ENCODE results near the gene AEBP2. TPM values are rescaled to one million over a fixed set of nuclear protein-coding genes. Genes with fewer than 3 reads are reported as not detected.

The AEBP2 gene
- total and polyA plus RNA-seq, 4 donors, result 24.8 to 89.0 (median 49.8) TPM

GRCh38 chr12:19539836-19540235, 100.5 kb downstream of the AEBP2 start:
- ATAC-seq (ENCODE audit: low FRiP score), result no peak
- no peak for DNase-seq
- no peak overlapping the region for H3K27ac ChIP-seq (ENCODE audit: low read depth in 1 of 2, low read length in 2 of 2)
- WGBS, 2 donors, result 97 to 100% methylated on average over 1 of the region's 1 CpG
- H3K4me3 ChIP-seq (ENCODE audit: low read length in 2 of 2), result no peak overlapping the region
- no peaks in the 10 kb centered on the region for H3K27me3 ChIP-seq (ENCODE audit: control insufficient read depth in 1 of 2, insufficient read depth in 2 of 2, low read length in 1 of 2)
- H3K36me3 ChIP-seq (ENCODE audit: control insufficient read depth in 1 of 2, insufficient read depth in 2 of 2, low read length in 1 of 2), result peaks cover 0 to 2% of the 10 kb centered on the region in 2 donors
- peaks cover 0 to 2% of the 10 kb centered on the region in 2 donors for H3K4me1 ChIP-seq (ENCODE audit: control insufficient read depth in 1 of 2, insufficient read depth in 2 of 2, low read length in 2 of 2)
- intact Hi-C loops (cut with DNase I), result no loop called here
- no peaks in the 10 kb centered on the region for H3K9me3 ChIP-seq (ENCODE audit: control insufficient read depth, low read length)

- WGBS, 2 donors, result 75 to 83% methylated on average over 4 of the region's 4 CpGs
- H3K36me3 ChIP-seq (ENCODE audit: control insufficient read depth in 1 of 2, insufficient read depth in 2 of 2, low read length in 1 of 2), result peaks cover 0 to 2% of the 10 kb centered on the region in 2 donors
- DNase-seq (no peak), ATAC-seq (ENCODE audit: low FRiP score) (no peak)
- no peak overlapping the region for H3K4me3 ChIP-seq (ENCODE audit: low read length in 2 of 2)
- H3K27me3 ChIP-seq (ENCODE audit: control insufficient read depth in 1 of 2, insufficient read depth in 2 of 2, low read length in 1 of 2), result no peaks in the 10 kb centered on the region
- no peaks in the 10 kb centered on the region for H3K9me3 ChIP-seq (ENCODE audit: control insufficient read depth, low read length)
- intact Hi-C loops (cut with DNase I), result no loop called here
- peaks cover 2 to 13% of the 10 kb centered on the region in 2 donors for H3K4me1 ChIP-seq (ENCODE audit: control insufficient read depth in 1 of 2, insufficient read depth in 2 of 2, low read length in 2 of 2)
- no peak overlapping the region for H3K27ac ChIP-seq (ENCODE audit: low read depth in 1 of 2, low read length in 2 of 2)
These were observed 103.3 kb downstream of the AEBP2 start for GRCh38 chr12:19542606-19543005.

- Histone ChIP-seq H3K9me3 (ENCODE audit: control insufficient read depth, low read length) (no peaks in the 10 kb centered on the region), H3K36me3 (ENCODE audit: control insufficient read depth in 1 of 2, insufficient read depth in 2 of 2, low read length in 1 of 2) (no peaks in the 10 kb centered on the region), H3K27ac (ENCODE audit: low read depth in 1 of 2, low read length in 2 of 2) (no peak overlapping the region), H3K27me3 (ENCODE audit: control insufficient read depth in 1 of 2, insufficient read depth in 2 of 2, low read length in 1 of 2) (no peaks in the 10 kb centered on the region), H3K4me1 (ENCODE audit: control insufficient read depth in 1 of 2, insufficient read depth in 2 of 2, low read length in 2 of 2) (peaks cover 2 to 13% of the 10 kb centered on the region in 2 donors), H3K4me3 (ENCODE audit: low read length in 2 of 2) (no peak overlapping the region)
- ATAC-seq (ENCODE audit: low FRiP score) (no peak), DNase-seq (no peak)
- intact Hi-C loops (cut with DNase I), result no loop called here
These were observed 105.1 kb downstream of the AEBP2 start for GRCh38 chr12:19544353-19544752.

- intact Hi-C loops (cut with DNase I), result no loop called here
- no peaks in the 10 kb centered on the region for H3K9me3 ChIP-seq (ENCODE audit: control insufficient read depth, low read length)
These were observed 106.0 kb downstream of the AEBP2 start for GRCh38 chr12:19545301-19545700.

GRCh38 chr12:19546027-19546426, 106.7 kb downstream of the AEBP2 start:
- H3K27me3 ChIP-seq (ENCODE audit: control insufficient read depth in 1 of 2, insufficient read depth in 2 of 2, low read length in 1 of 2), result no peaks in the 10 kb centered on the region
- 15 to 16% methylated on average over 4 of the region's 4 CpGs for WGBS, 2 donors
- no peaks in the 10 kb centered on the region for H3K36me3 ChIP-seq (ENCODE audit: control insufficient read depth in 1 of 2, insufficient read depth in 2 of 2, low read length in 1 of 2)
- H3K9me3 ChIP-seq (ENCODE audit: control insufficient read depth, low read length), result no peaks in the 10 kb centered on the region
- intact Hi-C loops (cut with DNase I), result no loop called here
- no peak for DNase-seq
- peak overlapping the region; percentile 89 to 97 for H3K27ac ChIP-seq (ENCODE audit: low read depth in 1 of 2, low read length in 2 of 2)
- H3K4me1 ChIP-seq (ENCODE audit: control insufficient read depth in 1 of 2, insufficient read depth in 2 of 2, low read length in 2 of 2), result peaks cover 2 to 13% of the 10 kb centered on the region in 2 donors
- peak; percentile 52 for ATAC-seq (ENCODE audit: low FRiP score)
- peak overlapping the region in 1 of 2 donors; percentile 48 for H3K4me3 ChIP-seq (ENCODE audit: low read length in 2 of 2)

More at GRCh38 chr12:19545301-19545700, 106.0 kb downstream of the AEBP2 start:
- H3K4me1 ChIP-seq (ENCODE audit: control insufficient read depth in 1 of 2, insufficient read depth in 2 of 2, low read length in 2 of 2), result peaks cover 2 to 13% of the 10 kb centered on the region in 2 donors
- DNase-seq (no peak), ATAC-seq (ENCODE audit: low FRiP score) (no peak)
- no peaks in the 10 kb centered on the region for H3K27me3 ChIP-seq (ENCODE audit: control insufficient read depth in 1 of 2, insufficient read depth in 2 of 2, low read length in 1 of 2)
- H3K36me3 ChIP-seq (ENCODE audit: control insufficient read depth in 1 of 2, insufficient read depth in 2 of 2, low read length in 1 of 2), result no peaks in the 10 kb centered on the region
- no peak overlapping the region for H3K4me3 ChIP-seq (ENCODE audit: low read length in 2 of 2)
- WGBS, 2 donors, result 83 to 85% methylated on average over 4 of the region's 4 CpGs
- no peak overlapping the region for H3K27ac ChIP-seq (ENCODE audit: low read depth in 1 of 2, low read length in 2 of 2)

- intact Hi-C loops (cut with DNase I), result no loop called here
- peak overlapping the region; percentile 96 to 97 for H3K27ac ChIP-seq (ENCODE audit: low read depth in 1 of 2, low read length in 2 of 2)
- no peaks in the 10 kb centered on the region for H3K36me3 ChIP-seq (ENCODE audit: control insufficient read depth in 1 of 2, insufficient read depth in 2 of 2, low read length in 1 of 2)
- H3K4me3 ChIP-seq (ENCODE audit: low read length in 2 of 2), result peak overlapping the region in 1 of 2 donors; percentile 39
- H3K4me1 ChIP-seq (ENCODE audit: control insufficient read depth in 1 of 2, insufficient read depth in 2 of 2, low read length in 2 of 2), result peaks cover 2 to 13% of the 10 kb centered on the region in 2 donors
- WGBS, 2 donors, result 2 to 4% methylated on average over 7 of the region's 7 CpGs
- ATAC-seq (ENCODE audit: low FRiP score), result peak; percentile 56
- H3K9me3 ChIP-seq (ENCODE audit: control insufficient read depth, low read length), result no peaks in the 10 kb centered on the region
- H3K27me3 ChIP-seq (ENCODE audit: control insufficient read depth in 1 of 2, insufficient read depth in 2 of 2, low read length in 1 of 2), result no peaks in the 10 kb centered on the region
- DNase-seq, result no peak
These were observed 107.4 kb downstream of the AEBP2 start for GRCh38 chr12:19546611-19547162.

- ATAC-seq (ENCODE audit: low FRiP score) (peak; percentile 34), DNase-seq (no peak)
- no peaks in the 10 kb centered on the region for H3K27me3 ChIP-seq (ENCODE audit: control insufficient read depth in 1 of 2, insufficient read depth in 2 of 2, low read length in 1 of 2)
- intact Hi-C loops (cut with DNase I), result no loop called here
- no peaks in the 10 kb centered on the region for H3K36me3 ChIP-seq (ENCODE audit: control insufficient read depth in 1 of 2, insufficient read depth in 2 of 2, low read length in 1 of 2)
- H3K4me1 ChIP-seq (ENCODE audit: control insufficient read depth in 1 of 2, insufficient read depth in 2 of 2, low read length in 2 of 2), result peaks cover 2 to 13% of the 10 kb centered on the region in 2 donors
- no peak overlapping the region for H3K4me3 ChIP-seq (ENCODE audit: low read length in 2 of 2)
- no peaks in the 10 kb centered on the region for H3K9me3 ChIP-seq (ENCODE audit: control insufficient read depth, low read length)
- H3K27ac ChIP-seq (ENCODE audit: low read depth in 1 of 2, low read length in 2 of 2), result peak overlapping the region in 1 of 2 donors; percentile 97
These were observed 108.0 kb downstream of the AEBP2 start for GRCh38 chr12:19547271-19547671.

GRCh38 chr12:19548834-19549233, 109.5 kb downstream of the AEBP2 start:
- H3K27ac ChIP-seq (ENCODE audit: low read depth in 1 of 2, low read length in 2 of 2), result no peak overlapping the region
- DNase-seq, result no peak
- intact Hi-C loops (cut with DNase I), result no loop called here
- H3K4me1 ChIP-seq (ENCODE audit: control insufficient read depth in 1 of 2, insufficient read depth in 2 of 2, low read length in 2 of 2), result peaks cover 5 to 17% of the 10 kb centered on the region in 2 donors
- no peaks in the 10 kb centered on the region for H3K9me3 ChIP-seq (ENCODE audit: control insufficient read depth, low read length)
- 98 to 100% methylated on average over 4 of the region's 4 CpGs for WGBS, 2 donors
- no peaks in the 10 kb centered on the region for H3K27me3 ChIP-seq (ENCODE audit: control insufficient read depth in 1 of 2, insufficient read depth in 2 of 2, low read length in 1 of 2)
- peaks cover 2% of the 10 kb centered on the region in 2 donors for H3K36me3 ChIP-seq (ENCODE audit: control insufficient read depth in 1 of 2, insufficient read depth in 2 of 2, low read length in 1 of 2)
- no peak for ATAC-seq (ENCODE audit: low FRiP score)
- H3K4me3 ChIP-seq (ENCODE audit: low read length in 2 of 2), result no peak overlapping the region

- no peak overlapping the region for H3K27ac ChIP-seq (ENCODE audit: low read depth in 1 of 2, low read length in 2 of 2)
- intact Hi-C loops (cut with DNase I), result no loop called here
- no peak for DNase-seq
- peaks cover 3 to 12% of the 10 kb centered on the region in 2 donors for H3K4me1 ChIP-seq (ENCODE audit: control insufficient read depth in 1 of 2, insufficient read depth in 2 of 2, low read length in 2 of 2)
- peaks cover 2% of the 10 kb centered on the region in 2 donors for H3K36me3 ChIP-seq (ENCODE audit: control insufficient read depth in 1 of 2, insufficient read depth in 2 of 2, low read length in 1 of 2)
- H3K9me3 ChIP-seq (ENCODE audit: control insufficient read depth, low read length), result no peaks in the 10 kb centered on the region
- ATAC-seq (ENCODE audit: low FRiP score), result no peak
- 66% methylated on average over 4 of the region's 4 CpGs for WGBS, 2 donors
- no peaks in the 10 kb centered on the region for H3K27me3 ChIP-seq (ENCODE audit: control insufficient read depth in 1 of 2, insufficient read depth in 2 of 2, low read length in 1 of 2)
- no peak overlapping the region for H3K4me3 ChIP-seq (ENCODE audit: low read length in 2 of 2)
These were observed 111.3 kb downstream of the AEBP2 start for GRCh38 chr12:19550626-19551025.
